GM18873 (cell line): ENCODE results near the gene TNFAIP3.

Experiments
- ATAC-seq: cut with Tn5 transposase; IDR thresholded peaks from one replicate; pipeline ENCODE4 v1.9.1; 2021; ENCODE audit warnings: mild to moderate bottlenecking, moderate library complexity, moderate number of reproducible peaks; ENCODE audit not compliant: unreplicated experiment, low FRiP score

The TNFAIP3 gene

GRCh38 chr6:137894779-137895385, 27.8 kb downstream of the TNFAIP3 start:
- no peak for ATAC-seq

GRCh38 chr6:137896647-137897046, 29.6 kb downstream of the TNFAIP3 start:
- ATAC-seq = no peak

DNA sequence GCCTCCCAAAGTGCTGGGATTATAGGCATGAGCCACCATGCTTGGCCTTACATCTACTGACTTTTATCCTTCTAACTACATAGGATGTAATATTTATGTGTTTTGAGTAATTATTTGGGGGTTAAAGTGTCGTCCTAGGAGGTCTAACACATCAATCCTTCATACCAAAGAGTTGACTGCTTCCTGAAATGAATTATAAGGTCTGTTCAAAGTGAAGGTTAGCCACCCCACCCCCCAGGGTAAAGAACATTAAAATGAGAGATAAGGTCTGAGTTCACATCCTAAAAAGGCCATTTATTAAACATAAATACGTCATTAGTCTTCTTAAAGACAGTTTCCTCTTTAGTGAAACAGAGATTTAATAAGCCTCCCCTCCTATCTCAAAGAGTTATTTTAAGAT, 33.8 kb downstream of the TNFAIP3 start:
- no peak for ATAC-seq

DNA sequence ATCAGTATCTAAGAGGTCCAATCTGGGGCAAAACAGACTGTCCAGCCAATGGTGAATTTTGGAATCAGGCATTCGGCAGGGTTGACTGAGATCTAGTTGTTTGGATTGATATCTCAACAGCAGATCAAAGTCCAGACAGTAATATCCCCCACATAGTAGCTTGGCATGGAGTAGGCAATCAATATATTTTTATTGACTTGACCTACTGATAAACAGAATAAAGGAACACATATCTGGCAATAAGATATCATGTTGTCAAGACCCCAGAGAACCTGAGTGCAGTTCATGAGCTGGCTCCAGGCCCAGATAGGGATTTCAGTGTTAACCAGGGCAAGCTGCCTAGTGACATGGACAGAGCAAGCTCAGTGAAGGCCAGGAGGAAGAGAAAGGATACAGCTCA, 34.4 kb downstream of the TNFAIP3 start:
- no peak for ATAC-seq

GRCh38 chr6:137902699-137903098, 35.6 kb downstream of the TNFAIP3 start:
- ATAC-seq = no peak

- ATAC-seq = no peak
Observed at GRCh38 chr6:137903274-137903932, 36.3 kb downstream of the TNFAIP3 start.

DNA sequence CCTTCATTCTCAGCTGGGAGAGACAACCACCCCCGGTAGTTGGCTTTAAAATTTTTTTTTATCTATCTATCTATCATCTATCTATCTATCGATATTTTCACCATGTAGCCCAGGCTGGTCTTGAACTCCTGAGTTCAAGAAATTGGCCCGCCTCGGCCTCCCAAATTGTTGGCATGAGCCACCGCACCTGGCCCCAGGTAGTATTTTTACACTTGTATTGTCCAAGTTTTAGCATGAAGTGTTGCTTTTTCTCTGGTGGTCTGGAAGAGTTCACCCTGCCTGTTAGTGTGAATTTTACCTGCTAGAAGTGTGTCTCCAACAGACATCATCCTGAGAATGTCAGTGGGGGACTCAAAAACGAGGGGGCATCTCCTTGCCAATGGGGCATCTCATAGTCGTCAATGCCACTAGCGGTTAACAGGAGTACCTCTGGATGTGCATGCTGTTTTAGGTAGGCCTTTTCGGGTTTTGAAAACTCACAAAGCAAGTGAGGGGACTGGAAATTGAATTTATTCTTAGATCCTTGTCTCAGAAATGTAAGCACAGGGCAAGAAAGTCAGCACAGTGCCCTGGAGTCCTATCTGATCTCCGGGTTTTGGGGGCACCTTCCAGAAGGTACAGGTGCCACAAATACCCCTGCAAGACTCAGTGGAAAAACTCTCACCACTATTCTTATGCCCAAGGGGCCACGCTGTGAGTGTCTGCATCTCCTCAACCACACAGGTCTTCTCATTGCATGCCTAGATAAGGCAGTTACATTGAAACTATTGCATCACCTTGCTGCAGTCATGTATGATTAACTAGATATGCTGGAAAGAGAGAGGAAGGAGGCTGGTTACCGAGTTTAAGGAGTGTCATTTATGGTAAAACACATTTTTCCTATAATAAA, 37.1 kb downstream of the TNFAIP3 start:
- ATAC-seq = peak; percentile 79

GRCh38 chr6:137904822-137905617, 38.0 kb downstream of the TNFAIP3 start:
- ATAC-seq = peak; percentile 24

DNA sequence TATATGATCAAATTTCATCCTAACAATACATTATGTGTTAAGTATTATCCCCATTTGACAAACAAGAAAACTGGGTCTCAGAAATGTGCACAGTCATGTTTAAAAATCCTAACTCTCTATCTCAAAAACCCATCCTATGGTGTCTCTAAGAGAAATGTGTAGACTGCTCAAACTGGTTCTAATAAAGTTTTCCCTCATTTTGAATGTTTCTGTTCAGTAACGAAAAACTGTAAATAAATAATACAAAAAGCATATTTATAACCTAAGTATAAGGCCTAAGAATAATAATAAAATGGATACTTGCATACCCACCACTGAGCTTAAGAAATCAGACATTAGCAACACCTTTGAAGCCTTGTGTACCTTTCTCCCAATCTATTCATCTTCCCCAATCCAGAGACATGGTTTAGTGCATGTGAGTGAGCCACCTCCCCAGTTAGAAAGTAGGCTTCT, 39.0 kb downstream of the TNFAIP3 start:
- no peak for ATAC-seq

DNA sequence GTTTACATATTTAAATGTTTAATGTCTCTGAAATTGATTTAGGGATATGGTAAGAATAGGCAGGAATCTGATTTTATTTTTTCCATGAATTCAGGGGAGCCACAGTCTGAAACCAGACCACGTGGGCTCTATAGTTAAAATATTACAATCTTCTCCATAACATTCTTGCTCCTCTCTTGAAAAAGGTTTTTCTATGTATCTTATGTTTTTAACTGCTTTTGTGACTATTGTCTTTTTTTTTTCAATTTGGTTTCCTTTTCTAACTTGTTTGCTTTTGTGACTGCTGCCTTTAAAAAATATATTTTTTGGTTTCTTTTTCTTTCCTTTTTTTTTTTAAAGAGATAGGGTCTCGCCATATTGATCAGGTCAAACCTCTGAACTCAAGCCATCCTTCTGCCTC, 40.1 kb downstream of the TNFAIP3 start:
- ATAC-seq = no peak

DNA sequence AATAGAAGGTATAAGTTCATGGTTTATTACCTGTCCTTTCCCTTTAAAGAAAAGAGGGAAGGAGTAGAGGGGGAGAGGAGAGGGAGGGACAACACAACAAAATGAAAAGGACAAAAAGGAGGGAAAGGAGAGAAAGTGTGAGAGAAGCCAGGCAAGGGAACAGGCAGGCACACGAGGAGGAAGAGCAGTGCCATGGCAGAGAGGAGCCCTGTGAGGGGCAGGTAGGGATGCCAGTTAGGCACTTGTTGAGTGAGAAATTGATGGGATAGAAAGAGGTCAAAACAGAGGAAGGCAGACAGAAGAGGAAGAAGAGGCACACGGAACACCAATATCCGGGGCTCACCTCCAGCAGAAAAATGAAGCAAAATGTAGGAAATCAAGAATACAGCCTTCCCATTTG, 42.5 kb downstream of the TNFAIP3 start:
- ATAC-seq = no peak

DNA sequence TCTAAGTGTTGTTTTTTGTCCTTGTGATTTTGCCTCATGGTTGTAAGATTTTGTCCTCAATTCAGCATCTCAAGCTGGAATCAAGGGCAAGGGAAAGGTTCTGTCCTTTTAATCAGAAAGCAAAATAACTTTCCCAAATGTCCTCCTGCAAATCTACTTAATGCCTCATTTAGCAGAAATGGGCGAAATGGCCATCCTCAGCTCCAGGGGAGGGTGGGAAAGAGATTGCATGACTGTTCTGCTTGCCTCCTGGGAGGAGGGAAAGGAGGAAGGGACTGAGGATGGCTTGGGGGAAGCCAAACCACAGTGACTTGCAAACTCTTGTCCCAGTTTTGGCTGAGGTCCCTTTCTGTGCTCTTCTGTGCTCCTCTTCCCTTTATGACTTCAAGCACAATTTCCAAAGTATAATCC, 43.4 kb downstream of the TNFAIP3 start:
- no peak for ATAC-seq

- ATAC-seq = no peak
Observed at GRCh38 chr6:137910843-137911456, 43.9 kb downstream of the TNFAIP3 start.

- peak; percentile 38 for ATAC-seq
Observed at GRCh38 chr6:137911675-137912191, 44.7 kb downstream of the TNFAIP3 start.

DNA sequence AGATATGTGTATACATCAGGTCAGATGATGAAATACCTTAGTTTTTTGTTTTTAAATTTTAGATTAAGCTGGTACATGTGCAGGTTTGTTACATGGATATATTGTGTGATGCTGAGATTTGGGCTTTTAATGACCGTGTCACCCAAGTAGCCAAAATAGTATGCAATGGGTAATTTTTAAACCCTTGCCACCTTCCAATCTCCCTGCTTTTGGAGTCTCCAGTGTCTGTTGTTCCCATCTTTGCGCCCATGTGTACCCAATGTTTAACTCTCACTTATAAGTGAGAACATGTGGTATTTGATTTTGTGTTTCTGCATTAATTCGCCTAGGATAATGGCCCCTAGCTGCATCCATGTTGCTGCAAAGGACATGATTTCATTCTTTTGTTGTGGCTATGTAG, 45.8 kb downstream of the TNFAIP3 start:
- ATAC-seq = no peak

- ATAC-seq = no peak
Observed at GRCh38 chr6:137913434-137913833, 46.4 kb downstream of the TNFAIP3 start.

DNA sequence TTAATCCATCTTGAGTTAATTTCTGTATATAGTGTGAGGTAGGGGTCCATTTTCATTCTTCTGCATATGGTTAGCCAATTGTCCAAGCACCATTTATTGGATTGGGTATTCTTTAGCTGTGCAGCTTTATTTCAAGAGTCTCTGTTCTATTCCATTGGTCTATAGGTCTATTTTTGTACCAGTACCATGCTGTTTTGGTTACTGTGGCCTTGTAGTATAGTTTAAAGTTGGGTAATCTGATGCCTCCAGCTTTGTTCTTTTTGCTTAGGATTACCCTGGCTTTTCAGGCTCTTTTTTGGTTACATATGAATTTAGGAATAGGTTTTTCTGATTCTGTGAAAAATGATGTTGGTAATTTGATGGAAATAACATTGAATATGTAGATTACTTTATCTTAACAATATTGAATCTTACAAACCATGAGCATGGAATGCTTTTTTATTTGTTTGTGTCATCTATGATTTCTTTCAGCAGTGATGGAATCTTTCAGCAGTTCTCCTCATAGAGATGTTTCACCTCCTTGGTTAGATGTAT, 47.0 kb downstream of the TNFAIP3 start:
- ATAC-seq = no peak

- no peak for ATAC-seq
Observed at GRCh38 chr6:137914530-137915193, 47.6 kb downstream of the TNFAIP3 start.

GRCh38 chr6:137915790-137916189, 48.7 kb downstream of the TNFAIP3 start:
- ATAC-seq = no peak
